GM19328 (cell line): Measurements from ENCODE around the gene CHST7.

Experiments used
- ATAC-seq: cut with Tn5 transposase; IDR thresholded peaks from one replicate; pipeline ENCODE4 v1.9.1; 2021; ENCODE audit warnings: mild to moderate bottlenecking, moderate library complexity; ENCODE audit not compliant: unreplicated experiment

Gene CHST7

GRCh38 chrX:46572340-46572936 lies 1.1 kb upstream of the CHST7 start:
- ATAC-seq: peak; percentile 38

GRCh38 chrX:46573892-46574773 lies 568 bp downstream of the CHST7 start:
- ATAC-seq: no peak

GRCh38 chrX:46574774-46575381 lies 1.3 kb downstream of the CHST7 start:
- no peak for ATAC-seq

GRCh38 chrX:46575586-46575985 lies 2.0 kb downstream of the CHST7 start:
- no peak for ATAC-seq

- no peak for ATAC-seq
These were observed 2.4 kb downstream of the CHST7 start for GRCh38 chrX:46575991-46576392.

- no peak for ATAC-seq
These were observed 2.9 kb downstream of the CHST7 start for GRCh38 chrX:46576458-46576857.

GRCh38 chrX:46577221-46578005 lies 3.8 kb downstream of the CHST7 start:
- no peak for ATAC-seq

GRCh38 chrX:46579250-46579649 lies 5.7 kb downstream of the CHST7 start:
- no peak for ATAC-seq

- ATAC-seq: no peak
These were observed 7.0 kb downstream of the CHST7 start for GRCh38 chrX:46580613-46581012.

GRCh38 chrX:46582325-46582724 lies 8.8 kb downstream of the CHST7 start:
- no peak for ATAC-seq

GRCh38 chrX:46582966-46583365 lies 9.4 kb downstream of the CHST7 start:
- no peak for ATAC-seq

GRCh38 chrX:46584736-46585135 lies 11.2 kb downstream of the CHST7 start:
- ATAC-seq: no peak

- no peak for ATAC-seq
These were observed 13.6 kb downstream of the CHST7 start for GRCh38 chrX:46587158-46587557.

- ATAC-seq: no peak
These were observed 14.2 kb downstream of the CHST7 start for GRCh38 chrX:46587753-46588171.

- no peak for ATAC-seq
These were observed 14.7 kb downstream of the CHST7 start for GRCh38 chrX:46588263-46588662.

- ATAC-seq: no peak
These were observed 16.6 kb downstream of the CHST7 start for GRCh38 chrX:46589977-46590723.

GRCh38 chrX:46595084-46595483 lies 21.5 kb downstream of the CHST7 start:
- no peak for ATAC-seq

- ATAC-seq: no peak
These were observed 23.6 kb downstream of the CHST7 start for GRCh38 chrX:46597208-46597607.

GRCh38 chrX:46597771-46598170 lies 24.2 kb downstream of the CHST7 start:
- no peak for ATAC-seq

GRCh38 chrX:46599051-46599560 lies 25.5 kb downstream of the CHST7 start:
- no peak for ATAC-seq
